Testis (tissue), 2 donors: ENCODE measurements around the gene KRTAP2-1.

Experiments
- POLR2A ChIP-seq: fragments of 450-650 bp; IDR thresholded peaks from one replicate; pipeline ENCODE4 v1.6.1; 2017; ENCODE audit warnings: antibody characterized with exemption, mild to moderate bottlenecking, moderate library complexity
- TF ChIP-seq, protein P1 (sequence below), 3 experiments: fragments of 450-650 bp in 2 of 3; fragments of 200-600 bp in 1 of 3; sonication (generic) in 1 of 3; IDR thresholded peaks; one replicate each; pipeline ENCODE4 v1.5.1; 2016 to 2019; ENCODE audit warnings: antibody characterized with exemption in 3 of 3, mild to moderate bottlenecking in 2 of 3, moderate library complexity in 1 of 3

GRCh38 chr17:41012326-41013120 lies 34.6 kb downstream of the KRTAP2-1 start:
- TF ChIP-seq, protein P1, sequence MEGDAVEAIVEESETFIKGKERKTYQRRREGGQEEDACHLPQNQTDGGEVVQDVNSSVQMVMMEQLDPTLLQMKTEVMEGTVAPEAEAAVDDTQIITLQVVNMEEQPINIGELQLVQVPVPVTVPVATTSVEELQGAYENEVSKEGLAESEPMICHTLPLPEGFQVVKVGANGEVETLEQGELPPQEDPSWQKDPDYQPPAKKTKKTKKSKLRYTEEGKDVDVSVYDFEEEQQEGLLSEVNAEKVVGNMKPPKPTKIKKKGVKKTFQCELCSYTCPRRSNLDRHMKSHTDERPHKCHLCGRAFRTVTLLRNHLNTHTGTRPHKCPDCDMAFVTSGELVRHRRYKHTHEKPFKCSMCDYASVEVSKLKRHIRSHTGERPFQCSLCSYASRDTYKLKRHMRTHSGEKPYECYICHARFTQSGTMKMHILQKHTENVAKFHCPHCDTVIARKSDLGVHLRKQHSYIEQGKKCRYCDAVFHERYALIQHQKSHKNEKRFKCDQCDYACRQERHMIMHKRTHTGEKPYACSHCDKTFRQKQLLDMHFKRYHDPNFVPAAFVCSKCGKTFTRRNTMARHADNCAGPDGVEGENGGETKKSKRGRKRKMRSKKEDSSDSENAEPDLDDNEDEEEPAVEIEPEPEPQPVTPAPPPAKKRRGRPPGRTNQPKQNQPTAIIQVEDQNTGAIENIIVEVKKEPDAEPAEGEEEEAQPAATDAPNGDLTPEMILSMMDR (IDR thresholded peaks at IDR 0.05), result no peak
- no peak for TF ChIP-seq POLR2A
